GM06990 (cell line): ENCODE measurements around the gene DCBLD1.

Experiments used
- DNase-seq: peaks from one replicate; pipeline ENCODE4 v3.0.0-alpha.2; 2011; ENCODE audit not compliant: insufficient read length; ENCODE audit errors: extremely low read depth
- H3K27me3 ChIP-seq: replicated peaks from 2 replicates; pipeline ENCODE4 v1.6.0; 2011; ENCODE audit warnings: low read length; ENCODE audit not compliant: control insufficient read depth, insufficient read depth
- H3K36me3 ChIP-seq: 2 replicates; pipeline ENCODE4 v1.5.1; 2011; ENCODE audit warnings: low read length; ENCODE audit not compliant: control insufficient read depth, insufficient read depth
- H3K4me3 ChIP-seq: replicated peaks from 2 replicates; pipeline ENCODE4 v1.5.1; 2011; ENCODE audit warnings: low read depth, mild to moderate bottlenecking, control low read depth, low read length
- TF ChIP-seq, protein P1 (sequence below): IDR thresholded peaks from 2 replicates; pipeline ENCODE4 v1.5.1; 2011; ENCODE audit warnings: low read length, control low read depth, mild to moderate bottlenecking, inconsistent platforms; ENCODE audit not compliant: insufficient read depth, poor library complexity, severe bottlenecking

Gene DCBLD1

DNA sequence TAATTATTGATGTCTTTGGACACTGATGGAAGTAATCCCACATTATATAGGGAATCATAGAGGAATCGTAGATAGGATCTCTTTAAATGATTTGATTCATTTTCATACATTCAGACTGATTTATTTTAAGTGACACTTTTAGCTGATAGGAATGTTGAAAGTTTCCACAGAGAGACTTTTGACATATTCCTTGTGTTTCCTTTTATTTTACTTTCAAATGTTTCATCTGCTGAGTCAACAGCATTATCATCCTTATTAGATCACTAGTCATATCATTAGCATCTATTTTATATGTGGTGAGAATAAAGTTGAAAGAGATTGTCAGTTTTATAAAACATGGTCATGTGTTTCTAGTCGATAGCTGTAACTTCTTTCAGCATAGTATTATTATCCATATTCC lies 13.4 kb downstream of the DCBLD1 start:
- TF ChIP-seq, protein P1, sequence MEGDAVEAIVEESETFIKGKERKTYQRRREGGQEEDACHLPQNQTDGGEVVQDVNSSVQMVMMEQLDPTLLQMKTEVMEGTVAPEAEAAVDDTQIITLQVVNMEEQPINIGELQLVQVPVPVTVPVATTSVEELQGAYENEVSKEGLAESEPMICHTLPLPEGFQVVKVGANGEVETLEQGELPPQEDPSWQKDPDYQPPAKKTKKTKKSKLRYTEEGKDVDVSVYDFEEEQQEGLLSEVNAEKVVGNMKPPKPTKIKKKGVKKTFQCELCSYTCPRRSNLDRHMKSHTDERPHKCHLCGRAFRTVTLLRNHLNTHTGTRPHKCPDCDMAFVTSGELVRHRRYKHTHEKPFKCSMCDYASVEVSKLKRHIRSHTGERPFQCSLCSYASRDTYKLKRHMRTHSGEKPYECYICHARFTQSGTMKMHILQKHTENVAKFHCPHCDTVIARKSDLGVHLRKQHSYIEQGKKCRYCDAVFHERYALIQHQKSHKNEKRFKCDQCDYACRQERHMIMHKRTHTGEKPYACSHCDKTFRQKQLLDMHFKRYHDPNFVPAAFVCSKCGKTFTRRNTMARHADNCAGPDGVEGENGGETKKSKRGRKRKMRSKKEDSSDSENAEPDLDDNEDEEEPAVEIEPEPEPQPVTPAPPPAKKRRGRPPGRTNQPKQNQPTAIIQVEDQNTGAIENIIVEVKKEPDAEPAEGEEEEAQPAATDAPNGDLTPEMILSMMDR, result no peak
- Histone ChIP-seq H3K4me3 (no peak overlapping the region), H3K36me3 (no peaks in the 10 kb centered on the region), H3K27me3 (no peaks in the 10 kb centered on the region)
- no peak for DNase-seq

DNA sequence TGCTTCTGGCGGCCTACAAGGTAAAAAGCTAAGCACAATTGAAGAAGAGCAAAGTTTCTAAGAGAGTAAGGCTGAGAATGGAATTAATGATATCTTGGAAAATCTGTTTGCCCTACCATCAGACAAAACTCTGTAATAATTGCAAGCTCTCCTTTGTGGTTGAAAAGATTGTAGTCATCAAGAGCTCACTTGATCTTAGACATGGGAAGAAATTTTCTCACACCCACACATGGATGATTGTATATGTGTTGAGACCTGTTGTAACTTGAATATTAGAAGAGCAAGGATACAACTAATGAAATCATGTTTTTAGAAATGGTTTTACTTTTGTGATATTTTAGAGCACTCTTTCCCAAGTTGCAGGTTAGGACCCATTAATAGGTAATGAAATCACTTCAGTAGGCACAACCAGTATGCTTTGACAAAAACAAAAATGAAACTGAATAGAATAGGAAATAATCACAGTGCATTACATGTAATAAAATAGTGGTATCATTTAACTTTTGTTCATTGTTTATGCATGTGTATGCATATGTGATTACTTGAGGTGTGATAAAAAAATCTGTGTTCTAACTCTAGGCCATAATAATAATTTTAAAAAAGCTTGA lies 14.0 kb downstream of the DCBLD1 start:
- no peak for DNase-seq
- TF ChIP-seq, protein P1, result no peak
- Histone ChIP-seq H3K27me3 (no peaks in the 10 kb centered on the region), H3K4me3 (no peak overlapping the region), H3K36me3 (no peaks in the 10 kb centered on the region)

DNA sequence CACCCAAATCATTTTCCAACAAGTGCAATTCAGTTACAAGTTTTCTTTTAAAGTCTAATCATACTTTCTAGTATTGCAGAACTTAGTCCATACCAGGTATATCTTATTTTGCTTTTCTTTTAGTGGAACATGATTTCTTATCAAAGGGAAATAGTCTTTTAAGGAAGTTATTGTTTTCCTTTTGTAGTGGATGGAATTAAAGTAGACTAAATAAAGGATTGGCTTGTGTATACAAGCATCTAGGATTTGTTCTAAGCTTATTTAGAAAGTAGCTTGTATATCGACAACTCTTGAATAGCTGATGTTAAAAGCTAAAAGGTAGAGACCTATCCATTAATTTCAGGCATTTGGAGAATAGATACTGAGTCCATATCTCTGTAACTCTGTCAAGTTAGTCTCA lies 14.8 kb downstream of the DCBLD1 start:
- Histone ChIP-seq H3K27me3 (no peaks in the 10 kb centered on the region), H3K4me3 (no peak overlapping the region), H3K36me3 (no peaks in the 10 kb centered on the region)
- DNase-seq, result no peak
- TF ChIP-seq, protein P1, result no peak

DNA sequence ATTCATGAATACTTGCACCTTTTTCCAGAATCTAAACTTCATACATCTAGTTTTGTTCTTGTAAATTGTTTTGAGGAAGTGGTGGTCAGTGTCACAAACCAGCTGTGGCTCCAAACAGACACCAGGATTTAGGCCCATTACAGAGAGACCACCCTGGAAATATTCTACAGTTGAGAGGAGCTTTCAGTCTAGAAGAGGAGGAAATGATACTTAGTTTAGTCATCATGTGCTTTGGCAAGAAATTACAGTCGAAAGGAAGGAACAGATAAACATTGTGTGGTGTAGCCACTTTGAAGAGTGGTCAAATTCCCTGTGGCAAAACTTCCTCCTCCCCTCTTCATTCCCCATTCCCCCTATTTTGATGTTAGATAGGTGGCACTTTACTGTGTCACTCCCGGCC lies 15.7 kb downstream of the DCBLD1 start:
- TF ChIP-seq, protein P1, result no peak
- Histone ChIP-seq H3K36me3 (no peaks in the 10 kb centered on the region), H3K4me3 (no peak overlapping the region), H3K27me3 (no peaks in the 10 kb centered on the region)
- DNase-seq, result no peak

DNA sequence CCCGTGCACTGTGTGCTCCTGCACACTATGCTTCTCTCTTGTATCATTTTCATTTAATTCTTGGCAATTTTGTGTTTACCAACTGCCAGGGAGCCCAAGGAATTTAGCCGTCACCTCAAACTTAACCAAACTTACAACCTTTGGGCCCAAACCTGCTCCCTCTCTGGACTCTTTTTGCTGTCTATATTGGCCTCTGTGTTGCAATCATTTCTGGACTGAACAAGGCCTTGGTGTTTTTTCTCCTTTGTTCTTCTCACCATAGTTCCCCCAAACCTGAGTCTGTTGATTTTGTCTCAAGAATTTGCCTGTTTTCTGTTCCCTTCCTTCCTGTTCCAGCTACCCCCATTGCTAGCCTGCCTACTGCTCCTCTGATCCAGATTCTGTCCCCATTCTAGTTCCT lies 19.2 kb downstream of the DCBLD1 start:
- TF ChIP-seq, protein P1, result no peak
- no peak for DNase-seq
- peaks cover 2% of the 10 kb centered on the region for H3K36me3 ChIP-seq
- no peak overlapping the region for H3K4me3 ChIP-seq
- no peaks in the 10 kb centered on the region for H3K27me3 ChIP-seq

DNA sequence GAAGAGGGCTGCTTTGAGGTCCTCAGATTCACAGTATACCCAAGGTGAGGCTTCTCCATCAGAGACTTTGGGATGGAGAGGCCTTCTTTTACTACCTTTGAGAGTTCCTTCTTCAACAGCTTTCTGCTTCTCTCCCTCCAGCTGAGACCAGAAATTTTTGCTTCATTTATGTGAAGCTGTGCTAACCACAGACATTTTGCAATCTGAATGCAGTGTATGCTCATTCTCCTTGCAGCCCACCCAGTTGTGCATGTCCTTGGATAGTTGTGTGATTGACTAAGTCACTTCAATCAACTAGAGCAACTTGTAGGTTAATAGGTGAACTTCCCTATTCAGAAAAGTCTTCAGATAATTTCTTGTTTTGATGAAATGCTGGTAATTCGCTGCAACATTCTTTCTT lies 20.1 kb downstream of the DCBLD1 start:
- TF ChIP-seq, protein P1, result no peak
- H3K27me3 ChIP-seq, result no peaks in the 10 kb centered on the region

More for the DNA sequence above, 20.1 kb downstream of the DCBLD1 start:
- Histone ChIP-seq H3K36me3 (peaks cover 2% of the 10 kb centered on the region), H3K4me3 (no peak overlapping the region)
- DNase-seq, result no peak
